Stomach (tissue), 4 donors: ENCODE data around the gene SLC25A41.

Source experiments
- CTCF ChIP-seq, 7 experiments: fragments of 450-650 bp in 4 of 7; fragments of 200-600 bp in 3 of 7; sonication (generic) in 3 of 7; IDR thresholded peaks; one replicate each; pipeline ENCODE4 v1.5.1; 2016 to 2019; ENCODE audit warnings: antibody characterized with exemption in 7 of 7, control low read depth in 2 of 7, mild to moderate bottlenecking in 1 of 7
- POLR2A ChIP-seq, 4 donors: fragments of 450-650 bp; IDR thresholded peaks; one replicate each; pipeline ENCODE4 v1.6.1; 2016; ENCODE audit warnings: antibody characterized with exemption in 4 of 4, control low read depth in 2 of 4, mild to moderate bottlenecking in 1 of 4, moderate library complexity in 1 of 4
- POLR2AphosphoS5 ChIP-seq, 3 donors: sonication (generic); formaldehyde crosslinking; IDR thresholded peaks; one replicate each; pipeline ENCODE4 v1.6.1; 2016; ENCODE audit warnings: antibody characterized with exemption in 3 of 3

DNA sequence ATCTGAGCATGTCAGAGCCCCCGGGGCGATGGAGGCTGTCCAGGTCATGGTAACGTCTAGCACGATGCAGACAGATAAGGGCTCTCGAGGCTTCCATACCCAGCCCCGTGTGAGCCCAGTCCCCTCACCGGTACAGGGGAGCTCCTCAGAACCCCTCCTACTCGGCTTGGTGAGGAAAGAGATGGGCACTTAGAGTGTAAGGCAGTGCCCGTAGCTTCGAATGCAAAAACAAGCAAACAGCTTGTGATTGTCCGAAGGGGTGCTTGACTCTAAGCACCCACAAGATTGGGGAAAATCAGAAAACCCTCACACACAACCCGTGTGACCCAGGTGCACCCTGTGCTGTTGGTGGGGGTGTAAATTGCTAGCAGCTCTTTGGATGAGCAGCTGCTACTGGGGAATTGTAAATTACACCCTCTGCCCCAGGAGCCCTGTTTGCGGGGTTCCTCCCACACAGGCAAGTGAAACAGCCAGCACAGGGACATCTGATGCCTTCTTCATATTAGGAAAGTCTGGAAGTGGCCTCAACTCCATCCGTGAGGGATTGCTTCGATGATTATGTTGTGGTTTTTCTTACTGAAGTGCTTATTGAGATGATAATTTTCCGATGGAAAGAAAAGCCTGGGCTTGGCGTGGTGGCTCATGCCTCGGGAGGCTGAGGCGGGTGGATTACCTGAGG lies 56.9 kb downstream of the SLC25A41 start:
- TF ChIP-seq CTCF (IDR thresholded peaks at IDR 0.05) (no peak), POLR2AphosphoS5 (IDR thresholded peaks at IDR 0.05) (no peak), POLR2A (IDR thresholded peaks at IDR 0.05) (no peak)
